H1 (cell line): ENCODE data around the gene ZSWIM6. TPM values are rescaled to one million over a fixed set of nuclear protein-coding genes. Genes with fewer than 3 reads are reported as not detected.

Experiments
- CTCF ChIA-PET: fragments of 300-600 bp; sonication (Branson Sonifier 250); formaldehyde crosslinking; loops from one replicate; lab custom pipeline; 2021; ENCODE audit not compliant: partially characterized antibody; lab: Charles Lee
- POLR2A ChIA-PET: fragments of 300-600 bp; sonication (Branson Sonifier 250); formaldehyde crosslinking; loops from one replicate; lab custom pipeline; 2021; ENCODE audit warnings: inconsistent platforms; ENCODE audit not compliant: partially characterized antibody; lab: Charles Lee
- DNase-seq, 2 experiments: peaks; one replicate each; pipeline versions ENCODE4 v3.0.0 to v3.0.0-alpha.2; 2010 to 2022; ENCODE audit warnings: low spot score in 2 of 2, low read depth in 1 of 2, mixed read lengths in 1 of 2
- FAIRE-seq: peaks from 2 replicates; lab custom pipeline; 2011; peaks lifted over from hg19 to GRCh38; lab: Jason Lieb, UNC
- H2AFZ ChIP-seq: 2 replicates; pipeline ENCODE4 v1.8.1; 2012; ENCODE audit warnings: low read length, inconsistent platforms
- H2AK5ac ChIP-seq: 2 replicates; pipeline ENCODE4 v1.6.1; 2013; ENCODE audit warnings: low read depth, low read length
- H2BK120ac ChIP-seq: replicated peaks from 2 replicates; pipeline ENCODE3; 2013; ENCODE audit warnings: low read depth, low read length, inconsistent platforms
- H2BK12ac ChIP-seq: 2 replicates; pipeline ENCODE4 v1.6.1; 2013; ENCODE audit warnings: low read depth, low read length
- H2BK15ac ChIP-seq: 2 replicates; pipeline ENCODE4 v1.6.1; 2013; ENCODE audit warnings: low read length
- H2BK20ac ChIP-seq: 2 replicates; pipeline ENCODE4 v1.6.1; 2013; ENCODE audit warnings: low read length
- H2BK5ac ChIP-seq: 2 replicates; pipeline ENCODE4 v1.6.1; 2013; ENCODE audit warnings: low read depth, low read length
- H3K14ac ChIP-seq: 2 replicates; pipeline ENCODE4 v1.6.1; 2013; ENCODE audit warnings: inconsistent platforms; ENCODE audit not compliant: insufficient read length
- H3K18ac ChIP-seq: 2 replicates; pipeline ENCODE4 v1.6.1; 2013; ENCODE audit warnings: low read length; ENCODE audit errors: extremely low read depth
- H3K23ac ChIP-seq: 2 replicates; pipeline ENCODE4 v1.6.1; 2013; ENCODE audit warnings: inconsistent platforms; ENCODE audit not compliant: insufficient read length
- H3K23me2 ChIP-seq: 2 replicates; pipeline ENCODE4 v1.6.1; 2013; ENCODE audit warnings: low read depth, low read length
- H3K27ac ChIP-seq: 2 replicates; pipeline ENCODE4 v1.6.1; 2011; ENCODE audit warnings: low read depth, low read length, inconsistent platforms
- H3K27me3 ChIP-seq, 4 experiments: replicated peaks in 1 of 4; 1 replicate in 1 of 4; 2 replicates in 3 of 4; pipeline versions ENCODE4 v1.6.1 to v1.8.1; 2011 to 2013; ENCODE audit warnings: low read length in 3 of 4, mild to moderate bottlenecking in 3 of 4, inconsistent platforms in 2 of 4, mixed read lengths in 2 of 4, moderate library complexity in 1 of 4; ENCODE audit not compliant: control insufficient read depth in 3 of 4, insufficient read depth in 3 of 4; ENCODE audit errors: extremely low read depth in 1 of 4
- H3K36me3 ChIP-seq, 4 experiments: 2 replicates each; pipeline versions ENCODE4 v1.6.1 to v1.8.1; 2011 to 2013; ENCODE audit warnings: mild to moderate bottlenecking in 4 of 4, low read length in 3 of 4, moderate library complexity in 2 of 4, control low read depth in 1 of 4, inconsistent platforms in 1 of 4; ENCODE audit not compliant: insufficient read depth in 4 of 4, control insufficient read depth in 2 of 4
- H3K4ac ChIP-seq: replicated peaks from 2 replicates; pipeline ENCODE3; 2013; ENCODE audit warnings: low read length, low read depth, mixed read lengths, inconsistent platforms; ENCODE audit not compliant: insufficient read length
- H3K4me1 ChIP-seq, 4 experiments: replicated peaks in 1 of 4; 1 replicate in 1 of 4; 2 replicates in 3 of 4; pipeline versions ENCODE4 v1.6.1 to v1.8.1; 2011 to 2013; ENCODE audit warnings: low read length in 3 of 4, inconsistent platforms in 2 of 4, mixed read lengths in 1 of 4; ENCODE audit not compliant: insufficient read depth in 4 of 4, control insufficient read depth in 3 of 4
- H3K4me2 ChIP-seq, 2 experiments: 2 replicates each; pipeline versions ENCODE4 v1.6.1 to v1.8.1; 2011 to 2013; ENCODE audit warnings: low read depth in 2 of 2, low read length in 2 of 2, control low read depth in 1 of 2, inconsistent platforms in 1 of 2, mild to moderate bottlenecking in 1 of 2; ENCODE audit not compliant: insufficient read depth in 1 of 2
- H3K4me3 ChIP-seq, 4 experiments: fragments of 200-600, 300-600 bp in 1 of 4; sonication (generic), shearing (Covaris generic), sonication (Bioruptor Twin) in 1 of 4; 2 replicates each; pipeline versions ENCODE4 v1.5.1 to v1.8.1; 2011 to 2016; ENCODE audit warnings: low read length in 4 of 4, low read depth in 3 of 4, control low read depth in 2 of 4, inconsistent platforms in 2 of 4, mild to moderate bottlenecking in 2 of 4, mixed read lengths in 1 of 4, moderate library complexity in 1 of 4; ENCODE audit not compliant: insufficient read depth in 2 of 4; ENCODE audit errors: extremely low read depth in 1 of 4
- H3K56ac ChIP-seq: replicated peaks from 2 replicates; pipeline ENCODE3; 2013; ENCODE audit warnings: low read depth, mild to moderate bottlenecking, mixed read lengths, low read length, inconsistent platforms; ENCODE audit not compliant: insufficient read length
- H3K79me1 ChIP-seq: 2 replicates; pipeline ENCODE4 v1.6.1; 2013; ENCODE audit warnings: low read depth, low read length, control low read depth
- H3K79me2 ChIP-seq, 2 experiments: 2 replicates each; pipeline versions ENCODE4 v1.6.1 to v1.8.1; 2012 to 2013; ENCODE audit warnings: low read length in 2 of 2, mild to moderate bottlenecking in 2 of 2, inconsistent platforms in 1 of 2; ENCODE audit not compliant: insufficient read depth in 2 of 2, control insufficient read depth in 1 of 2
- H3K9ac ChIP-seq, 4 experiments: replicated peaks in 1 of 4; 1 replicate in 1 of 4; 2 replicates in 3 of 4; pipeline versions ENCODE4 v1.6.1 to v1.8.1; 2011 to 2013; ENCODE audit warnings: low read depth in 3 of 4, low read length in 3 of 4, control low read depth in 2 of 4, mild to moderate bottlenecking in 2 of 4, moderate library complexity in 2 of 4, inconsistent platforms in 1 of 4; ENCODE audit errors: extremely low read depth in 1 of 4
- H3K9me3 ChIP-seq, 2 experiments: 2 replicates each; pipeline versions ENCODE4 v1.6.1 to v1.8.1; 2012 to 2013; ENCODE audit warnings: mild to moderate bottlenecking in 2 of 2, moderate library complexity in 2 of 2, control low read depth in 1 of 2, inconsistent platforms in 1 of 2, low read depth in 1 of 2, low read length in 1 of 2, mixed read lengths in 1 of 2; ENCODE audit not compliant: insufficient read depth in 2 of 2
- H4K20me1 ChIP-seq, 2 experiments: replicated peaks in 1 of 2; 2 replicates each; pipeline versions ENCODE3 to v1.8.1; 2011 to 2013; ENCODE audit warnings: inconsistent platforms in 2 of 2, low read length in 2 of 2, mild to moderate bottlenecking in 1 of 2; ENCODE audit not compliant: insufficient read depth in 2 of 2, control insufficient read depth in 1 of 2
- H4K5ac ChIP-seq: 2 replicates; pipeline ENCODE4 v1.6.1; 2013; ENCODE audit warnings: low read length, low read depth, mixed read lengths, inconsistent platforms; ENCODE audit not compliant: insufficient read length
- H4K8ac ChIP-seq: 2 replicates; pipeline ENCODE4 v1.8.0; 2013; ENCODE audit warnings: mild to moderate bottlenecking, moderate library complexity, low read length, inconsistent platforms; ENCODE audit not compliant: insufficient read depth; ENCODE audit errors: extremely low read depth
- H4K91ac ChIP-seq: replicated peaks from 2 replicates; pipeline ENCODE3; 2013; ENCODE audit warnings: low read length, mixed read lengths, inconsistent platforms; ENCODE audit not compliant: insufficient read length
- ASH2L ChIP-seq: fragments of 200-600, 300-600 bp; sonication (generic); IDR thresholded peaks from one replicate; pipeline ENCODE4 v1.7.1; 2017; ENCODE audit warnings: low read length
- BCL11A ChIP-seq, 2 experiments: IDR thresholded peaks; one replicate each; pipeline ENCODE4 v1.6.1; 2011; ENCODE audit warnings: low read depth in 2 of 2, low read length in 2 of 2, mild to moderate bottlenecking in 2 of 2
- CBX8 ChIP-seq: fragments of 300-800, 300-1000 bp; sonication (generic); IDR thresholded peaks from 2 replicates; pipeline ENCODE4 v1.7.1; 2016; ENCODE audit warnings: low read depth, low read length, borderline replicate concordance
- CEBPB ChIP-seq: IDR thresholded peaks from 2 replicates; pipeline ENCODE4 v1.6.1; 2012; ENCODE audit warnings: low read depth, low read length
- EGR1 ChIP-seq: IDR thresholded peaks from 2 replicates; pipeline ENCODE4 v1.6.1; 2011; ENCODE audit warnings: low read depth, low read length, borderline replicate concordance
- EP300 ChIP-seq, 2 experiments: IDR thresholded peaks; 1 replicate in 1 of 2; 2 replicates in 1 of 2; pipeline ENCODE4 v1.6.1; 2011 to 2012; ENCODE audit warnings: low read depth in 2 of 2, low read length in 2 of 2, mild to moderate bottlenecking in 2 of 2, borderline replicate concordance in 1 of 2, inconsistent platforms in 1 of 2, moderate library complexity in 1 of 2
- HDAC2 ChIP-seq, 2 experiments: fragments of 300-600 bp in 1 of 2; sonication (generic) in 1 of 2; IDR thresholded peaks; 2 replicates each; pipeline ENCODE4 v1.6.1; 2011 to 2012; ENCODE audit warnings: low read depth in 2 of 2, low read length in 2 of 2, mild to moderate bottlenecking in 2 of 2, moderate library complexity in 2 of 2, borderline replicate concordance in 1 of 2, inconsistent platforms in 1 of 2
- MAX ChIP-seq: IDR thresholded peaks from 2 replicates; pipeline ENCODE4 v1.6.1; 2012; ENCODE audit warnings: inconsistent platforms
- NRF1 ChIP-seq: IDR thresholded peaks from 2 replicates; pipeline ENCODE4 v1.6.1; 2011; ENCODE audit warnings: mild to moderate bottlenecking, low read depth, low read length, improper control_type of control experiment
- POLR2AphosphoS5 ChIP-seq: IDR thresholded peaks from 2 replicates; pipeline ENCODE4 v1.6.1; 2011; ENCODE audit warnings: low read depth, low read length
- SIX5 ChIP-seq: IDR thresholded peaks from 2 replicates; pipeline ENCODE4 v1.6.1; 2011; ENCODE audit warnings: mild to moderate bottlenecking, low read depth, low read length
- SP1 ChIP-seq: IDR thresholded peaks from 2 replicates; pipeline ENCODE4 v1.6.1; 2011; ENCODE audit warnings: low read depth, low read length
- TCF12 ChIP-seq: IDR thresholded peaks from 2 replicates; pipeline ENCODE4 v1.6.1; 2011; ENCODE audit warnings: low read depth, mild to moderate bottlenecking, low read length
- USF2 ChIP-seq: IDR thresholded peaks from 2 replicates; pipeline ENCODE4 v1.6.1; 2011; ENCODE audit warnings: low read length, improper control_type of control experiment
- WGBS, 2 experiments: shearing (Covaris generic) in 1 of 2; methylation state at CpG; one replicate each; pipeline versions ENCODE4 v1.1.6 to v1.1.7; 2013 to 2015; ENCODE audit warnings: low lambda C conversion rate in 2 of 2, mixed read lengths in 2 of 2, inconsistent platforms in 1 of 2, low coverage in 1 of 2, missing lambda C conversion rate in 1 of 2; ENCODE audit not compliant: insufficient replicate concordance in 2 of 2, insufficient coverage in 1 of 2, insufficient read length in 1 of 2; ENCODE audit errors: extremely low coverage in 1 of 2, missing lambda C conversion rate in 1 of 2; 5-methylcytosine and 5-hydroxymethylcytosine counted together
- polyA plus RNA-seq, 7 experiments: library from polyadenylated mRNA; depleted of rRNA in 3 of 7; stranded (reverse) in 5 of 7; unstranded in 2 of 7; fragments of >200 nt in 5 of 7; fragments of 200-250 nt in 2 of 7; gene quantifications; 1 replicate in 5 of 7; 2 replicates in 1 of 7; 4 replicates in 1 of 7; pipeline versions ENCODE4 v1.2.1 to v1.2.3, GENCODE V29; 2011 to 2013; ENCODE audit warnings: missing spikeins in 2 of 7, mixed read lengths in 2 of 7
- total RNA-seq: library from RNA; stranded (reverse); fragmentation: NEBNext Ultra II Directional; extraction: Animal tissue kit (Norgen Biotek cat#: 25700); gene quantifications from 2 replicates; pipeline ENCODE4 v1.2.1, GENCODE V29; 2021

Gene ZSWIM6
- total and polyA plus RNA-seq, 2 of the 8 experiments (the other 6 are each of a cell fraction or from before 2014, with no cell fraction given) = 7.9 to 12.4 TPM

GRCh38 chr5:61397238-61397637, 65.2 kb downstream of the ZSWIM6 start:
- peaks cover 0 to 63% of the 10 kb centered on the region in 2 experiments; a peak in 2 of 4 replicates for H3K79me2 ChIP-seq
- H2BK20ac ChIP-seq = no peak overlapping the region
- H4K91ac ChIP-seq = no peak overlapping the region
- no peak overlapping the region for H3K27ac ChIP-seq
- H3K9ac ChIP-seq = no peak overlapping the region
- 100% methylated on average over 1 of the region's 1 CpG; no CpG with 5 or more reads in 1 of the 2 experiments for WGBS, 2 experiments
- DNase-seq (no peak), FAIRE-seq (no peak)
- H3K14ac ChIP-seq = no peak overlapping the region
- no peak overlapping the region for H2BK120ac ChIP-seq
- no peak overlapping the region for H2AFZ ChIP-seq
- H4K8ac ChIP-seq = no peak overlapping the region
- no peak overlapping the region for H3K18ac ChIP-seq
- H3K36me3 ChIP-seq = no peaks in the 10 kb centered on the region
- no peak overlapping the region for H2BK12ac ChIP-seq
- H2BK5ac ChIP-seq = no peak overlapping the region
- H3K9me3 ChIP-seq = peaks cover 4 to 6% of the 10 kb centered on the region in 2 experiments; a peak in 3 of 4 replicates
- H2BK15ac ChIP-seq = no peak overlapping the region
- H3K4me1 ChIP-seq = no peaks in the 10 kb centered on the region
- H3K27me3 ChIP-seq = no peaks in the 10 kb centered on the region
- ChIA-PET POLR2A (no interaction called here), CTCF (no interaction called here)
- H3K4me2 ChIP-seq = no peak overlapping the region
- H3K4ac ChIP-seq = no peak overlapping the region
- H4K5ac ChIP-seq = no peak overlapping the region
- H3K56ac ChIP-seq = no peak overlapping the region
- no peak overlapping the region for H3K4me3 ChIP-seq
- H3K79me1 ChIP-seq = no peaks in the 10 kb centered on the region
- no peaks in the 10 kb centered on the region for H3K23me2 ChIP-seq
- H2AK5ac ChIP-seq = no peak overlapping the region
- H4K20me1 ChIP-seq = peaks cover 0 to 6% of the 10 kb centered on the region in 2 experiments
- H3K23ac ChIP-seq = no peak overlapping the region
- TF ChIP-seq CEBPB (no peak), TCF12 (no peak), ASH2L (no peak), USF2 (no peak), BCL11A (IDR thresholded peaks at IDR 0.05; ENCODE audit: low read depth in 2 of 2, low read length in 2 of 2) (no peak), EP300 (IDR thresholded peaks at IDR 0.05; ENCODE audit: borderline replicate concordance in 1 of 2, low read depth in 2 of 2, low read length in 2 of 2) (no peak), CBX8 (no peak), HDAC2 (IDR thresholded peaks at IDR 0.05; ENCODE audit: borderline replicate concordance in 1 of 2, low read depth in 2 of 2, low read length in 2 of 2) (no peak), SP1 (no peak), EGR1 (no peak), NRF1 (no peak), SIX5 (no peak), MAX (no peak), POLR2AphosphoS5 (no peak)
